Gastroesophageal sphincter (tissue), 3 donors: ENCODE measurements around the gene ARHGEF16.

Source experiments
- EP300 ChIP-seq: sonication (generic); formaldehyde crosslinking; IDR thresholded peaks from one replicate; pipeline ENCODE4 v1.6.1; 2017; ENCODE audit warnings: antibody characterized with exemption, mild to moderate bottlenecking
- POLR2A ChIP-seq, 2 donors: fragments of 450-650 bp; IDR thresholded peaks; one replicate each; pipeline ENCODE4 v1.6.1; 2017; ENCODE audit warnings: antibody characterized with exemption in 2 of 2, mild to moderate bottlenecking in 2 of 2, moderate library complexity in 1 of 2
- POLR2AphosphoS5 ChIP-seq: sonication (generic); formaldehyde crosslinking; IDR thresholded peaks from one replicate; pipeline ENCODE4 v1.6.1; 2017; ENCODE audit warnings: antibody characterized with exemption
- TF ChIP-seq, protein P1 (sequence below), 4 experiments: fragments of 200-600 bp in 2 of 4; fragments of 450-650 bp in 2 of 4; sonication (generic) in 1 of 4; IDR thresholded peaks; one replicate each; pipeline ENCODE4 v1.5.1; 2017 to 2019; ENCODE audit warnings: antibody characterized with exemption in 4 of 4, mild to moderate bottlenecking in 2 of 4, moderate library complexity in 2 of 4

DNA sequence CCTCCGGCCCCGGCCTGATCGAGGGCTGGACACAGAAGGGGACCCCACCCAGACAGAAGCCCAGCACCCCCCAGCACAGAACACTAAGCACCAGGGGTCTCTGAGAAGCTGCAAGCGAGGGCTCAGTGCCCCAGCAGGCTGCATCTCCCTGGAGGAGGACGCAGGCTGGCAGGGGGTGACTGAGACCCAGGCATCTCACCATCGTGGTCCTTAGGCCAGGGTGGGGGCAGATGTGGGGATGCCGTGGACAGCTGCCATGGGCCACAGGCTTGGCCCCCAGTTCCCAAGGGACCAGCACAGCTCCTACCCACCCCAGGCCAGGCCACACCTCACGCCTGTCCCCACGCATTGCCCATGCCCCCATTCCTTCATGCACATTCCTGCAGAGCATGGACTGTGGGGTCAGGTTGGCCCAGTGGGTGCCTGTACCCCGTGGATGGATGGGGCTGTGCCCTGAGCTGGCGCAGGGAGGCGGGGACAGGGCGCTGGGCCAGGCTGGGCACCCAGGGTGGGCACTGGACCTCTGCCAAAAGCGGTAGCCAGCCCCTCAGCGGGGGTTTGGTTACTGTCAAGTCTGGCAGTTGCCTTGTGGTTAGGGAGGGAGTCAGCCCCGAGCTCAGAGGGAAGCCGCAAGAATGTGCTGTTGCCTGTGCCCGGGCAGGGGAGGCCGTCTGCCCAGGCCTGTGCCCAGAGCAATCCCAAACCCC is 61.5 kb downstream of the ARHGEF16 start:
- TF ChIP-seq, protein P1, sequence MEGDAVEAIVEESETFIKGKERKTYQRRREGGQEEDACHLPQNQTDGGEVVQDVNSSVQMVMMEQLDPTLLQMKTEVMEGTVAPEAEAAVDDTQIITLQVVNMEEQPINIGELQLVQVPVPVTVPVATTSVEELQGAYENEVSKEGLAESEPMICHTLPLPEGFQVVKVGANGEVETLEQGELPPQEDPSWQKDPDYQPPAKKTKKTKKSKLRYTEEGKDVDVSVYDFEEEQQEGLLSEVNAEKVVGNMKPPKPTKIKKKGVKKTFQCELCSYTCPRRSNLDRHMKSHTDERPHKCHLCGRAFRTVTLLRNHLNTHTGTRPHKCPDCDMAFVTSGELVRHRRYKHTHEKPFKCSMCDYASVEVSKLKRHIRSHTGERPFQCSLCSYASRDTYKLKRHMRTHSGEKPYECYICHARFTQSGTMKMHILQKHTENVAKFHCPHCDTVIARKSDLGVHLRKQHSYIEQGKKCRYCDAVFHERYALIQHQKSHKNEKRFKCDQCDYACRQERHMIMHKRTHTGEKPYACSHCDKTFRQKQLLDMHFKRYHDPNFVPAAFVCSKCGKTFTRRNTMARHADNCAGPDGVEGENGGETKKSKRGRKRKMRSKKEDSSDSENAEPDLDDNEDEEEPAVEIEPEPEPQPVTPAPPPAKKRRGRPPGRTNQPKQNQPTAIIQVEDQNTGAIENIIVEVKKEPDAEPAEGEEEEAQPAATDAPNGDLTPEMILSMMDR (IDR thresholded peaks at IDR 0.05) = no peak
- TF ChIP-seq POLR2A (IDR thresholded peaks at IDR 0.05) (no peak), POLR2AphosphoS5 (no peak), EP300 (no peak)
